ENCODE measurements around the gene HNRNPF.

The HNRNPF gene

DNA sequence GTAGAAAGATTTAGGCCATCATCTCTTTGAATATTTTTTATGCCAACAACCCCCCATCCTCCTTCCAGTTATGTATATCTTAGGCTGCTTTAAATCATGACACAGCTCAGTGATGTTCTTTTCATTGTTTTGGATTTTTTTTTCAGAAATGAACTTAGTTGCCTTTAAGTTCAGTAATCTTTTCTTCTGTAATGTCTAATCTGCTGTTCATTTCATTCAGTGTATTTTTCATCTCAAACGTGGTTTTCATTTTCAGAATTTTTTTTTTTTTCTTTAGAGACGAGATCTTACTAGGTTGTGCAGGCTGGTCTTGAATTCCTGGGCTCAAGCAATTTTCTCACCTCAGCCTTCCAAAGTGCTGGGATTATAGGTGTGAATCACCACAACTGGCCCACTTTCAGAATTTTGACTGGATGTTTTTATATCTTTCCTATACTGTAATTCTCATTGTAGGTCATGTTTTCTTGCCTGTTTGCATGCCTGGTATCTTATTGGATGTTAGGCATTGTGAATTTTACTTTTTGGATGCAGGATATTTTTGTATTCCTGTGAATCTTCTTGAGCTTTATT lies 36.0 kb upstream of the HNRNPF start:
- Histone ChIP-seq H3K36me3 (ENCODE audit: control insufficient read depth, low read length) (no peaks in the 10 kb centered on the region), H3K27me3 (ENCODE audit: control insufficient read depth, low read length) (no peaks in the 10 kb centered on the region), H3K9me3 (ENCODE audit: control insufficient read depth, insufficient read depth, low read length) (no peaks in the 10 kb centered on the region; the same call in 1 of the 2 replicates), H3K9me2 (replicated peaks; ENCODE audit: control insufficient read depth, low read length) (no peaks in the 10 kb centered on the region), H3K4me3 (ENCODE audit: low read length) (no peak overlapping the region), H3K4me2 (ENCODE audit: low read length) (no peak overlapping the region), H4K20me1 (ENCODE audit: control insufficient read depth, insufficient read depth, low read depth, low read length) (no peaks in the 10 kb centered on the region), H3F3A (ENCODE audit: control insufficient read depth, insufficient read depth) (peaks cover 10% of the 10 kb centered on the region; the same call in 1 of the 2 replicates), H3K27ac (ENCODE audit: low read depth, low read length) (no peak overlapping the region), H3K79me2 (ENCODE audit: control insufficient read depth, low read length) (peaks cover 36% of the 10 kb centered on the region), H3K4me1 (ENCODE audit: control insufficient read depth, low read length) (peaks cover 21% of the 10 kb centered on the region)
- TF ChIP-seq EZH2phosphoT487 (IDR thresholded peaks at IDR 0.05; ENCODE audit: borderline replicate concordance, low read length) = no peak
- no peak for TF ChIP-seq CTCF (IDR thresholded peaks at IDR 0.05; ENCODE audit: low read depth, low read length, poor library complexity, severe bottlenecking)

DNA sequence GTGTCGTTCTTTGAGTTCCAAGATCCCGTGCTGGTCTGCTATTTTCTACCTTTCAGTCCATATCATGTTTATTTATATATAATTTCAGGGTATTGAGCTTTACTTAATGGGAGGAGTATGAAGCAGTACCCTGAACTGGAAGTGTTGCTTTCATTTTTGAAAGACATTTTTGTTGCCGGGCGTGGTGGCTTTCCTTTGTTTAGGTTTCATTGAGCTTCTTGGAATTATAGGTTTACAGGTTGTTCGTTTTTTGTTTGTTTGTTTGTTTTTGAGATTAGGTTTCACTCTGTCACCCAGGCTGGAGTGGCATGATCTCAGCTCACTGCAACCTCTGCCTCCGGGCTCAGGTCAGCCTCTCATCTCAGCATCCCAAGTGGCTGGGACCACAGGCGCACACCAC lies 35.3 kb upstream of the HNRNPF start:
- Histone ChIP-seq H3K27me3 (ENCODE audit: control insufficient read depth, low read length) (no peaks in the 10 kb centered on the region), H3K27ac (ENCODE audit: low read depth, low read length) (no peak overlapping the region), H3F3A (ENCODE audit: control insufficient read depth, insufficient read depth) (peaks cover 6% of the 10 kb centered on the region; the same call in 1 of the 2 replicates), H4K20me1 (ENCODE audit: control insufficient read depth, insufficient read depth, low read depth, low read length) (no peaks in the 10 kb centered on the region), H3K9me2 (replicated peaks; ENCODE audit: control insufficient read depth, low read length) (no peaks in the 10 kb centered on the region), H3K79me2 (ENCODE audit: control insufficient read depth, low read length) (peaks cover 30% of the 10 kb centered on the region), H3K4me2 (ENCODE audit: low read length) (no peak overlapping the region), H3K36me3 (ENCODE audit: control insufficient read depth, low read length) (no peaks in the 10 kb centered on the region), H3K4me1 (ENCODE audit: control insufficient read depth, low read length) (peaks cover 21% of the 10 kb centered on the region), H3K4me3 (ENCODE audit: low read length) (no peak overlapping the region), H3K9me3 (ENCODE audit: control insufficient read depth, insufficient read depth, low read length) (no peaks in the 10 kb centered on the region; the same call in 1 of the 2 replicates)
- TF ChIP-seq EZH2phosphoT487 (IDR thresholded peaks at IDR 0.05; ENCODE audit: borderline replicate concordance, low read length) = no peak
- TF ChIP-seq CTCF (IDR thresholded peaks at IDR 0.05; ENCODE audit: low read depth, low read length, poor library complexity, severe bottlenecking) = no peak

DNA sequence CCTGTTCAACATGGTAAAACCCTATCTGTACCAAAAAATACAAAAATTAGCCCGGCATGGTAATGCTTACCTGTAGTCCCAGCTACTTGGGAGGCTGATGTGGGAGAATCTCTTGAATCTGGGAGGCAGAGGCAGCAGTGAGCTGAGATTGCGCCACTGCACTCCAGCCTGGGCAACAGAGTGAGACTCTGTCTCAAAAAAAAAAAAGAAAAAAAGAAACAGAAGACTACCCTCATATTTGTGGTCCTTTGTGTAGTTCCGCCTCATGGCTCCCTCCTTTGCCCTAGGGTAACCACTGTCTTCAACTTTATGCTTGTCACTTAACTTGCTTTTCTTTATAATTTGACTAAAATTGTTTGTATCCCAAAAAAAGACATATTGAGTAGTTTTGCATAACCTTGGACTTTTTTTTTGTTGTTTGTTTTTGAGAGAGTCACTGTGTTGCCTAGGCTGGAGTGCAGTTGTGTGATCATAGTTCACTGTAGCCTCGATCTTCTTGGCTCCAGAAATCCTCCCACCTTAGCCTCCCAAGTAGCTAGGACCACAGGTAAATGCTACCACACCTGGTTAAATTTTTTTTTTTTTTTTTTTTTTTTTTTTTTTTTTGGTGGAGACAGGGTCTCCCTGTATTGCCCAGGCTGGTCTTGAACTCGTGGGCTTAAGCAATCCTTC lies 31.6 kb upstream of the HNRNPF start:
- Histone ChIP-seq H3K4me2 (ENCODE audit: low read length) (peak overlapping the region; percentile 54), H3K4me1 (ENCODE audit: control insufficient read depth, low read length) (peaks cover 32% of the 10 kb centered on the region), H3K27me3 (ENCODE audit: control insufficient read depth, low read length) (no peaks in the 10 kb centered on the region), H3K9me3 (ENCODE audit: control insufficient read depth, insufficient read depth, low read length) (no peaks in the 10 kb centered on the region), H3K79me2 (ENCODE audit: control insufficient read depth, low read length) (peaks cover 45% of the 10 kb centered on the region), H3K36me3 (ENCODE audit: control insufficient read depth, low read length) (no peaks in the 10 kb centered on the region), H3K27ac (ENCODE audit: low read depth, low read length) (peak overlapping the region; percentile 54), H3K4me3 (ENCODE audit: low read length) (peak overlapping the region; percentile 43), H4K20me1 (ENCODE audit: control insufficient read depth, insufficient read depth, low read depth, low read length) (no peaks in the 10 kb centered on the region), H3K9me2 (replicated peaks; ENCODE audit: control insufficient read depth, low read length) (no peaks in the 10 kb centered on the region), H3F3A (ENCODE audit: control insufficient read depth, insufficient read depth) (0 out of 2 replicates have a peak, but pooled peaks cover 7% of the 10 kb centered on the region)
- TF ChIP-seq CTCF (IDR thresholded peaks at IDR 0.05; ENCODE audit: low read depth, low read length, poor library complexity, severe bottlenecking) (no peak), EZH2phosphoT487 (IDR thresholded peaks at IDR 0.05; ENCODE audit: borderline replicate concordance, low read length) (no peak)

All from DOHH2 (cell line).